Keratinocyte (primary cell): Measurements from ENCODE around the gene DRD2. TPM values are rescaled to one million over a fixed set of nuclear protein-coding genes. Genes with fewer than 3 reads are reported as not detected.

Experiments used
- DNase-seq: peaks from one replicate; pipeline ENCODE4 v3.0.0-alpha.2; 2011; ENCODE audit warnings: low read depth, missing footprints, low spot score
- FAIRE-seq: peaks from 2 replicates; lab custom pipeline; 2011; peaks lifted over from hg19 to GRCh38; lab: Jason Lieb, UNC
- H2AFZ ChIP-seq: 2 replicates; pipeline ENCODE4 v1.6.0; 2012; ENCODE audit warnings: low read length, control low read depth, inconsistent platforms; ENCODE audit not compliant: control insufficient read depth
- H3K27ac ChIP-seq: 2 replicates; pipeline ENCODE4 v1.5.1; 2011; ENCODE audit warnings: low read length; ENCODE audit not compliant: control insufficient read depth, insufficient read depth
- H3K27me3 ChIP-seq: 3 replicates; pipeline ENCODE4 v1.6.0; 2011; ENCODE audit warnings: low read length; ENCODE audit not compliant: control insufficient read depth, insufficient read depth; ENCODE audit errors: extremely low read depth
- H3K36me3 ChIP-seq, 2 experiments: 2 replicates in 1 of 2; 3 replicates in 1 of 2; pipeline ENCODE4 v1.5.1; 2011; ENCODE audit warnings: low read length in 2 of 2, mild to moderate bottlenecking in 1 of 2; ENCODE audit not compliant: control insufficient read depth in 2 of 2, insufficient read depth in 2 of 2; ENCODE audit errors: extremely low read depth in 1 of 2
- H3K4me1 ChIP-seq: 3 replicates; pipeline ENCODE4 v1.5.1; 2011; ENCODE audit warnings: low read length; ENCODE audit not compliant: control insufficient read depth, insufficient read depth; ENCODE audit errors: extremely low read depth
- H3K4me2 ChIP-seq: 3 replicates; pipeline ENCODE4 v1.6.0; 2011; ENCODE audit warnings: low read depth, low read length; ENCODE audit not compliant: control insufficient read depth, insufficient read depth; ENCODE audit errors: extremely low read depth
- H3K4me3 ChIP-seq, 3 experiments: fragments of 200-600 bp in 1 of 3; sonication (generic) in 1 of 3; 2 replicates in 2 of 3; 3 replicates in 1 of 3; pipeline ENCODE4 v1.5.1; 2011 to 2016; ENCODE audit warnings: low read length in 3 of 3, mild to moderate bottlenecking in 3 of 3, control low read depth in 2 of 3, inconsistent platforms in 1 of 3, low read depth in 1 of 3, mixed read lengths in 1 of 3, mixed run types in 1 of 3, moderate library complexity in 1 of 3; ENCODE audit not compliant: control insufficient read depth in 2 of 3, insufficient read depth in 2 of 3; ENCODE audit errors: extremely low read depth in 1 of 3
- H3K79me2 ChIP-seq: 2 replicates; pipeline ENCODE4 v1.6.0; 2012; ENCODE audit warnings: low read length; ENCODE audit not compliant: control insufficient read depth, insufficient read depth
- H3K9ac ChIP-seq: 3 replicates; pipeline ENCODE4 v1.6.0; 2011; ENCODE audit warnings: low read length; ENCODE audit not compliant: control insufficient read depth, insufficient read depth; ENCODE audit errors: extremely low read depth
- H3K9me1 ChIP-seq: 3 replicates; pipeline ENCODE4 v1.6.0; 2011; ENCODE audit warnings: low read length; ENCODE audit not compliant: control insufficient read depth, insufficient read depth; ENCODE audit errors: extremely low read depth
- H3K9me3 ChIP-seq: 2 replicates; pipeline ENCODE4 v1.5.1; 2012; ENCODE audit warnings: low read depth, low read length; ENCODE audit not compliant: control insufficient read depth
- H4K20me1 ChIP-seq: 3 replicates; pipeline ENCODE4 v1.6.0; 2011; ENCODE audit warnings: low read length; ENCODE audit not compliant: control insufficient read depth, insufficient read depth; ENCODE audit errors: extremely low read depth
- EZH2 ChIP-seq: IDR thresholded peaks from one replicate; pipeline ENCODE4 v1.6.1; 2012; ENCODE audit warnings: inconsistent platforms, mild to moderate bottlenecking, low read length, moderate library complexity
- dilution Hi-C: fragments of 300-500 bp; cut with MboI; formaldehyde crosslinking; loops from one replicate; pipeline ENCODE4 v1.7.0; 2020; ENCODE audit warnings: low sequenced_read_pairs; ENCODE audit not compliant: extremely low pct_ligation_motif_present
- polyA plus RNA-seq, 5 experiments: library from polyadenylated mRNA; depleted of rRNA in 3 of 5; stranded (reverse) in 3 of 5; stranded (forward) in 1 of 5; unstranded in 1 of 5; fragments of >200 nt; gene quantifications; 1 replicate in 1 of 5; 2 replicates in 3 of 5; 3 replicates in 1 of 5; pipeline versions ENCODE4 v1.2.1 to v1.2.3, GENCODE V29; 2011 to 2012; ENCODE audit warnings: missing spikeins in 2 of 5, low read depth in 1 of 5, low replicate concordance in 1 of 5
- TF ChIP-seq, protein P1 (sequence below), 3 experiments: IDR thresholded peaks in 1 of 3; conservative IDR thresholded peaks in 1 of 3; optimal IDR thresholded peaks in 1 of 3; 2 replicates in 2 of 3; 3 replicates in 1 of 3; pipeline versions ENCODE3 to v1.5.1; 2011; ENCODE audit warnings: low read length in 3 of 3, mild to moderate bottlenecking in 3 of 3, moderate library complexity in 2 of 3, control low read depth in 1 of 3, inconsistent platforms in 1 of 3; ENCODE audit not compliant: insufficient read depth in 2 of 3; ENCODE audit errors: extremely low read depth in 1 of 3

The DRD2 gene
- polyA plus RNA-seq, 1 donor (not counting 4 experiments of a cell fraction or from before 2014, with no cell fraction given) = 0.26 TPM

DNA sequence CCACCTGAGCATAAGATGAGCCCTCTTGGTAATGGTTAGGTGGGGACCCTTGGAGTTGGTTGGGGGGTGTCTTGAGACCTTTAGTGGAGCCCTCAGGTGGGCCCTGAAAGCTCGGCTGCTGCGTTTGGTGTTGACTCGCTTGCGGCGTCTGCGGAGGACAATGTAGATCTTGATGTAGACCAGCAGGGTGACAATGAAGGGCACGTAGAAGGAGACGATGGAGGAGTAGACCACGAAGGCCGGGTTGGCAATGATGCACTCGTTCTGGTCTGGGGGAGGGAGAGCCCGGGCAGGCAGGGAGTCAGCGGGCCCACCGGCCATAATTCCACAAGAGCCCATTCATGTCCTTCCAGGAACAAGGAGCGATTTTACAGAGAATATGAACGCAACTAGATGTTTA is 59.9 kb downstream of the DRD2 start:
- no peaks in the 10 kb centered on the region for H3K9me3 ChIP-seq
- no peak overlapping the region for H2AFZ ChIP-seq
- FAIRE-seq = no peak
- dilution Hi-C loops = no loop called here
- H3K79me2 ChIP-seq = no peaks in the 10 kb centered on the region
- no peak overlapping the region for H3K9ac ChIP-seq
- H3K9me1 ChIP-seq = no peaks in the 10 kb centered on the region
- no peaks in the 10 kb centered on the region for H4K20me1 ChIP-seq
- no peaks in the 10 kb centered on the region for H3K4me1 ChIP-seq
- TF ChIP-seq EZH2 = no peak
- TF ChIP-seq, protein P1, sequence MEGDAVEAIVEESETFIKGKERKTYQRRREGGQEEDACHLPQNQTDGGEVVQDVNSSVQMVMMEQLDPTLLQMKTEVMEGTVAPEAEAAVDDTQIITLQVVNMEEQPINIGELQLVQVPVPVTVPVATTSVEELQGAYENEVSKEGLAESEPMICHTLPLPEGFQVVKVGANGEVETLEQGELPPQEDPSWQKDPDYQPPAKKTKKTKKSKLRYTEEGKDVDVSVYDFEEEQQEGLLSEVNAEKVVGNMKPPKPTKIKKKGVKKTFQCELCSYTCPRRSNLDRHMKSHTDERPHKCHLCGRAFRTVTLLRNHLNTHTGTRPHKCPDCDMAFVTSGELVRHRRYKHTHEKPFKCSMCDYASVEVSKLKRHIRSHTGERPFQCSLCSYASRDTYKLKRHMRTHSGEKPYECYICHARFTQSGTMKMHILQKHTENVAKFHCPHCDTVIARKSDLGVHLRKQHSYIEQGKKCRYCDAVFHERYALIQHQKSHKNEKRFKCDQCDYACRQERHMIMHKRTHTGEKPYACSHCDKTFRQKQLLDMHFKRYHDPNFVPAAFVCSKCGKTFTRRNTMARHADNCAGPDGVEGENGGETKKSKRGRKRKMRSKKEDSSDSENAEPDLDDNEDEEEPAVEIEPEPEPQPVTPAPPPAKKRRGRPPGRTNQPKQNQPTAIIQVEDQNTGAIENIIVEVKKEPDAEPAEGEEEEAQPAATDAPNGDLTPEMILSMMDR (optimal IDR thresholded peaks at IDR 0.05 in 1 of 3, IDR thresholded peaks at IDR 0.05 in 1 of 3, conservative IDR thresholded peaks at IDR 0.05 in 1 of 3; ENCODE audit: extremely low read depth in 1 of 3, insufficient read depth in 2 of 3, low read length in 3 of 3) = no peak
- H3K27ac ChIP-seq = no peak overlapping the region
- peaks cover 6% of the 10 kb centered on the region for H3K27me3 ChIP-seq
- no peak overlapping the region for H3K4me2 ChIP-seq
- no peaks in the 10 kb centered on the region for H3K36me3 ChIP-seq
- H3K4me3 ChIP-seq = no peak overlapping the region
- no peak for DNase-seq

DNA sequence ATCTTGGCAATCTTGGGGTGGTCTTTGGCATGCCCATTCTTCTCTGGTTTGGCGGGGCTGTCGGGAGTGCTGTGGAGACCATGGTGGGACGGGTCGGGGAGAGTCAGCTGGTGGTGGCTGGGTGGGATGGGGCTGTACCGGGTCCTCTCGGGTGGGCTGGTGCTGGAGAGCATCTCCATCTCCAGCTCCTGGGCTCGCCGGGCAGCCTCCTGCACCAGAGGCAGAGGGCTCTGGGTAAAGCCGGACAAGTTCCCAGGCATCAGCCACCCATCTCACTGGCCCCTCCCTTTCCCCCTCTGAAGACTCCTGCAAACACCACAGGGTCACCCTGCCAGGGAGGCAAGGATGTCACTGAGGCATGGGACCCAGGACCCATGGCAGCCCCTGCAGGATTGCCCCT is 62.5 kb downstream of the DRD2 start:
- H3K9ac ChIP-seq = no peak overlapping the region
- H3K9me1 ChIP-seq = no peaks in the 10 kb centered on the region
- H4K20me1 ChIP-seq = no peaks in the 10 kb centered on the region
- H3K4me1 ChIP-seq = no peaks in the 10 kb centered on the region
- dilution Hi-C loops = no loop called here
- no peaks in the 10 kb centered on the region for H3K79me2 ChIP-seq
- no peak overlapping the region for H3K27ac ChIP-seq
- H2AFZ ChIP-seq = no peak overlapping the region
- DNase-seq (no peak), FAIRE-seq (no peak)
- H3K4me3 ChIP-seq = no peak overlapping the region
- no peaks in the 10 kb centered on the region for H3K9me3 ChIP-seq
- no peak overlapping the region for H3K4me2 ChIP-seq
- H3K27me3 ChIP-seq = peaks cover 6% of the 10 kb centered on the region
- H3K36me3 ChIP-seq = no peaks in the 10 kb centered on the region
- TF ChIP-seq, protein P1 (optimal IDR thresholded peaks at IDR 0.05 in 1 of 3, IDR thresholded peaks at IDR 0.05 in 1 of 3, conservative IDR thresholded peaks at IDR 0.05 in 1 of 3; ENCODE audit: extremely low read depth in 1 of 3, insufficient read depth in 2 of 3, low read length in 3 of 3) = no peak
